Measurements from ENCODE around the gene IGSF23. TPM values are rescaled to one million over a fixed set of nuclear protein-coding genes. Genes with fewer than 3 reads are reported as not detected.

The IGSF23 gene
- total RNA-seq, 4 donors from 2014 or later: not detected

DNA sequence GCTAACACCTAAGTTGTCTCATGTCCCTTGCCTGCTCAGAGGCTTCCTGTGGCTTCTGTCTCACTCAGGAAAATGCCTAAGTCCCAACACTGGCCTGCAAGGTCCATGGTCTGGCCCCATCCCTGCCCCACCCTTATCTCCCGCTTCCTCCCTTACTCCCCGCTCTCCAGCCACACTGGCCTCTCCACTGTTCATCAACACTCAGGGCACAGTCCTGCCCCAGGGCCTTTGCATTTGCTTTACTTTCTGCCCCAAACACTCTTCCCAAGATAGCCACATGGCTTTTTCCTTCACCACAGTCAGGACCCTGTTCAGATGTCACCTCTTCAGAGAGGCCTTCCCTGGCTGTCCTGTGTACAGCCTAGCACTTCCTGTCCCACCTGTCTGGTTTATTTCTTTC, 32.1 kb upstream of the IGSF23 start:
- TF ChIP-seq, protein P1, sequence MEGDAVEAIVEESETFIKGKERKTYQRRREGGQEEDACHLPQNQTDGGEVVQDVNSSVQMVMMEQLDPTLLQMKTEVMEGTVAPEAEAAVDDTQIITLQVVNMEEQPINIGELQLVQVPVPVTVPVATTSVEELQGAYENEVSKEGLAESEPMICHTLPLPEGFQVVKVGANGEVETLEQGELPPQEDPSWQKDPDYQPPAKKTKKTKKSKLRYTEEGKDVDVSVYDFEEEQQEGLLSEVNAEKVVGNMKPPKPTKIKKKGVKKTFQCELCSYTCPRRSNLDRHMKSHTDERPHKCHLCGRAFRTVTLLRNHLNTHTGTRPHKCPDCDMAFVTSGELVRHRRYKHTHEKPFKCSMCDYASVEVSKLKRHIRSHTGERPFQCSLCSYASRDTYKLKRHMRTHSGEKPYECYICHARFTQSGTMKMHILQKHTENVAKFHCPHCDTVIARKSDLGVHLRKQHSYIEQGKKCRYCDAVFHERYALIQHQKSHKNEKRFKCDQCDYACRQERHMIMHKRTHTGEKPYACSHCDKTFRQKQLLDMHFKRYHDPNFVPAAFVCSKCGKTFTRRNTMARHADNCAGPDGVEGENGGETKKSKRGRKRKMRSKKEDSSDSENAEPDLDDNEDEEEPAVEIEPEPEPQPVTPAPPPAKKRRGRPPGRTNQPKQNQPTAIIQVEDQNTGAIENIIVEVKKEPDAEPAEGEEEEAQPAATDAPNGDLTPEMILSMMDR (IDR thresholded peaks at IDR 0.05): no peak
- no peak for TF ChIP-seq POLR2A (IDR thresholded peaks at IDR 0.05)
- intact Hi-C loops (cut with DNase I; ENCODE audit: low total_unique reads): no loop called here
- DNase-seq (ENCODE audit: low spot score in 2 of 2): peak in 1 of 2 donors; percentile 6
- WGBS, 2 donors: 91 to 94% methylated on average over 2 of the region's 2 CpGs
- H3K4me3 ChIP-seq (ENCODE audit: low read depth, poor library complexity, severe bottlenecking): no peak overlapping the region

DNA sequence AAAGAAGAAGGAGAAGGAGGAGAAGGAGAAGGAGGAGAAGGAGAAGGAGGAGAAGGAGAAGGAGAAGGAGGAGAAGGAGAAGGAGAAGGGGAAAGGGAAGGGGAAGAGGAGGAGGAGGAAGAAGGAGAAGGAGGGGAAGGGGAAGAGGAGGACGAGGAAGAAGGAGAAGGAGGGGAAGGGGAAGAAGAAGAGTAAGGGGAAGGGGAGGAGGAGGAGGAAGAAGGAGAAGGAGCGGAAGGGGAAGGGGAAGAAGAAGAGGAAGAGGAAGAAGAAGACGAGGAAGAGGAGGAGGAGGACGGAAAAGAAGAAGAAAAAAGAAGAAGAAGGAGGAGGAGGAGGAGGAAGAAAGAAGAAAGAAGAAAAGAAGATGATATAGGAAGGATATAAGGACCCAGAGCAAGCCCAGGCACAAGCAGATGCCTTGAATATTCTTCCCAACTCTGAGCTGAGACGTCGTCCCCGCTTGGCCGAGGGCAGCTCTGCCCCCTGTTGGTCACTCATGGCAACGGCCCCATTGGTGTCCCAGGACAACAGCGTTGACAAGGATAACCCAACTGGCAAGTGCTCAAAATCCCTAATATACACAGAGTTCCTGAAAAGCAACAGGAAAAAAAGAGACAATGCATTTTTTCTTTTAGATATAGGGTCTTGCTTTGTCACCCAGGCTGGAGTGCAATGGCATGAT, 30.6 kb upstream of the IGSF23 start:
- WGBS, 2 donors: 22 to 26% methylated on average over 10 of the region's 10 CpGs
- peak in 1 of 2 donors; percentile 69 for DNase-seq (ENCODE audit: low spot score in 2 of 2)
- TF ChIP-seq, protein P1 (IDR thresholded peaks at IDR 0.05): no peak
- TF ChIP-seq POLR2A (IDR thresholded peaks at IDR 0.05): no peak
- intact Hi-C loops (cut with DNase I; ENCODE audit: low total_unique reads): no loop called here
- no peak overlapping the region for H3K4me3 ChIP-seq (ENCODE audit: low read depth, poor library complexity, severe bottlenecking)

DNA sequence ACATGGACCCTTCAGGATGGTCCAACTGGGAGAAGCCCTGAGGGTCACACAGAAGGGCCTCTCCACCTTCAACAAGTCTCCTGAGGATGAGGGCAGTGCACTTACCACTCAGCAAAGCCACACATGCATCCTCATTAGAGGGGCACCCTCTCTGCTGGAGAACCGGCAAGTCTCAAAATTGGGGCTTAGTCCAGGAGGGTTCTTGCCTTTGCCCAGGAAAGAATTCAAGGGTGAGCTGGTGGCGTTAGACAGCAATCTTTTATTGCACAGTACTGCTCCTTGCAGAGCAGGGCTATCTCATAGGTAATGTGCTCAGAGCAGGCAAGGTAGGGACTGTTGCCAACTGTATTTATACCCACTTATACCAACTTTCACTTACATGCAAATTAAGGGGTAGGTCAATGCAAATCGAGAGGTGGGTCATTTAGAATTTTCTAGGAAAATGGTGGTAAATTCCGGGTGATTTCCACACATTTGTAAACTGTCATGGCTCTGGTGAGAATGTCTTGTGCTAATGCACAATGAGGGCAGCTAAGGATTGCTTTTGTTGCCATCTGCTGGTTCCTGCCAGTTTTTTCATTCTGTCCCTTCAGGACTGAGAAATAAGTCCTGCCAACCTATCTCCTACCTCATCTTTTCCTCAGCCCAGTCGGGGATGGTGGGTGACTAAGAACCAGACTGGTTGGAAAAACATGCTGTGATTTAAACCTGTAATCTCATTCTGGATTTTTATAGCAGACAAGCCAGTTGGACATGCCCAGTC, 27.8 kb upstream of the IGSF23 start:
- TF ChIP-seq, protein P1 (IDR thresholded peaks at IDR 0.05): no peak
- WGBS, 2 donors: 66 to 74% methylated on average over 5 of the region's 5 CpGs
- intact Hi-C loops (cut with DNase I; ENCODE audit: low total_unique reads): no loop called here
- H3K4me3 ChIP-seq (ENCODE audit: low read depth, poor library complexity, severe bottlenecking): no peak overlapping the region
- peak in 1 of 2 donors; percentile 32 for DNase-seq (ENCODE audit: low spot score in 2 of 2)

DNA sequence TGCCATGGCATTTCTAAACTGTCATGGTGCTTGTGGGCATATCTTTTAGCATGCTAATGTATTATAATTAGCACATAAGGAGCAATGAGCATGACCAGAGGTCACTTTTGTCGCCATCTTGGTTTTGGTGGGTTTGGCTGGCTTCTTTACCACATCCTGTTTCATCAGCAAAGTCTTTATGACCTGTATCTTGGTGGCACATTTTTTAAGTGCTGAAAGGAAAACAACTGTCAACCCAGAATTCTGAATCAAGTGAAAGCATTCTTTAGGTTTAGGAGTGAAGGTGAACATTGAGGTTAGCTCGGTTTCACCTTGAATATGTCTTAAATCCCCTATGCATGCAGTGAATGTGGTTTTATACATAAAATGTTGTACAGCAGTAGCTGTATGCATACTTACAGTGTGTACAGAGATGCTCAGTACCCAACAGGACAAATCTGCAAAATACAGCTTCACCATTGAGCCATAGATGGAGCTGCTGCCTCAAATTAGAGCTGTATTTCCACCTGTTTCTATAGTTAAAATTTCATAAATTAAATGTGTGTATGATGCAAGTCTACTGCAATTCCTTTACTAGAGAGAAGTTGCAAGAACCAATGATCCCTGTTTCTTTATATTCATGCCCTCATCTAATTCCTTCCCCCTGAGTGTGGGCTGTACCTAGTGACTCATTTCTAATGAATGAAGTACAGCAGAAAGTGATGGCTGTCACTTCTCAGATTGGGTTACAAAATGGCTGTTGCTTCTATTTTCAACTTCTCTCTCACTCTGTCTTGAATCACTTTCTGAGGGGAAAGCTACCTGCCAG, 25.2 kb upstream of the IGSF23 start:
- intact Hi-C loops (cut with DNase I; ENCODE audit: low total_unique reads): no loop called here
- TF ChIP-seq, protein P1 (IDR thresholded peaks at IDR 0.05): no peak
- TF ChIP-seq POLR2A (IDR thresholded peaks at IDR 0.05): no peak
- 82 to 85% methylated on average over 2 of the region's 2 CpGs for WGBS, 2 donors
- DNase-seq (ENCODE audit: low spot score in 2 of 2): no peak
- no peak overlapping the region for H3K4me3 ChIP-seq (ENCODE audit: low read depth, poor library complexity, severe bottlenecking)

DNA sequence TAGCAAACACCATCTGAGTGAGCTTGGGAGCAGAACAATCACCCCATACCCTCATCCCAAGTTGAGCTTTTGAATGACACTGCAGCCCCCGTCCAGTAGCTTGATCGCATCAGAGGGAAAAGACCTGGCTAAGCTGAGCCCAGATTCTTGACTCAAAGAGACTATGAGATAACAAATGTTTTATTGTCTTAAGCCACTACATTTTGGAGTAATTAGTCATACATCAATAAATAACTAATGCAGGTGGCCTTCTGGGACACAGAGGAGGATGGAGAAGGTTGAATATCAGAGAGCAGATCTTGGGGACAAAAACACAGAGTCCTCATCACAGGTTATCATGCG, 24.6 kb upstream of the IGSF23 start:
- 89 to 91% methylated on average over 3 of the region's 3 CpGs for WGBS, 2 donors
- no peak for TF ChIP-seq POLR2A (IDR thresholded peaks at IDR 0.05)
- intact Hi-C loops (cut with DNase I; ENCODE audit: low total_unique reads): no loop called here
- no peak for DNase-seq (ENCODE audit: low spot score in 2 of 2)
- H3K4me3 ChIP-seq (ENCODE audit: low read depth, poor library complexity, severe bottlenecking): no peak overlapping the region
